Measurements from ENCODE around the gene EML6. TPM values are rescaled to one million over a fixed set of nuclear protein-coding genes. Genes with fewer than 3 reads are reported as not detected.

EML6 gene
- total and polyA plus RNA-seq, 7 donors, result 0.38 to 9.3 (median 2.5) TPM

DNA sequence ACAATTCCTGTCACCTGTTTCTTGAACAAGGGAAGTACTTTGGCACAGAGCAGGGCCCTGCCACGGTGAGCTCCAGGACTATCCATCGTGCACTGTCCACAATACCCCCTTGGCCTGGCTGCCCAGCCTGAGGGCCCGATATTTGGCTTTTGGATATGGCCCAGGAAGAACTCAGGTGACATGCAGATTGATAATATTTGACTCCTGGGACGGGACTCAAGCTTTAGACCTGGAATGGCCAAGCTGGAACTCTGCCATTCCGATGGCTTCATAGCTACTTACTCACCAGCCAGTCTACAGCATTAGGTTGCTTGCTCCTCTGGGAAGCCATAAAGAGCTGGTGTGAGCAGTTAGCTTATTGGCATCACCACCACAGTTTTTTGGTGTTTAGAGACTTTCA lies 26.6 kb downstream of the EML6 start:
- H3K27ac ChIP-seq, result no peak overlapping the region
- intact Hi-C loops (cut with DNase I), result no loop called here
- peaks cover 2% of the 10 kb centered on the region for H3K9me3 ChIP-seq
- no peaks in the 10 kb centered on the region for H3K4me1 ChIP-seq
- no peaks in the 10 kb centered on the region for H3K36me3 ChIP-seq (ENCODE audit: insufficient read depth in 1 of 2, low read depth in 1 of 2)
- no peaks in the 10 kb centered on the region for H3K27me3 ChIP-seq (ENCODE audit: insufficient read depth in 3 of 3, low read length in 2 of 3)
- H3K4me3 ChIP-seq, result no peak overlapping the region
- ATAC-seq (no peak), DNase-seq (no peak)
- WGBS, 3 donors, result 72 to 77% (median 74%) methylated on average over 5 of the region's 5 CpGs
- TF ChIP-seq, protein P1, sequence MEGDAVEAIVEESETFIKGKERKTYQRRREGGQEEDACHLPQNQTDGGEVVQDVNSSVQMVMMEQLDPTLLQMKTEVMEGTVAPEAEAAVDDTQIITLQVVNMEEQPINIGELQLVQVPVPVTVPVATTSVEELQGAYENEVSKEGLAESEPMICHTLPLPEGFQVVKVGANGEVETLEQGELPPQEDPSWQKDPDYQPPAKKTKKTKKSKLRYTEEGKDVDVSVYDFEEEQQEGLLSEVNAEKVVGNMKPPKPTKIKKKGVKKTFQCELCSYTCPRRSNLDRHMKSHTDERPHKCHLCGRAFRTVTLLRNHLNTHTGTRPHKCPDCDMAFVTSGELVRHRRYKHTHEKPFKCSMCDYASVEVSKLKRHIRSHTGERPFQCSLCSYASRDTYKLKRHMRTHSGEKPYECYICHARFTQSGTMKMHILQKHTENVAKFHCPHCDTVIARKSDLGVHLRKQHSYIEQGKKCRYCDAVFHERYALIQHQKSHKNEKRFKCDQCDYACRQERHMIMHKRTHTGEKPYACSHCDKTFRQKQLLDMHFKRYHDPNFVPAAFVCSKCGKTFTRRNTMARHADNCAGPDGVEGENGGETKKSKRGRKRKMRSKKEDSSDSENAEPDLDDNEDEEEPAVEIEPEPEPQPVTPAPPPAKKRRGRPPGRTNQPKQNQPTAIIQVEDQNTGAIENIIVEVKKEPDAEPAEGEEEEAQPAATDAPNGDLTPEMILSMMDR (IDR thresholded peaks at IDR 0.05), result no peak

- Histone ChIP-seq H3K27ac (no peak overlapping the region), H3K4me1 (peaks cover 5% of the 10 kb centered on the region), H3K9me3 (peaks cover 2% of the 10 kb centered on the region), H3K36me3 (ENCODE audit: insufficient read depth in 1 of 2, low read depth in 1 of 2) (no peaks in the 10 kb centered on the region), H3K4me3 (no peak overlapping the region), H3K27me3 (ENCODE audit: insufficient read depth in 3 of 3, low read length in 2 of 3) (no peaks in the 10 kb centered on the region)
- no peak for DNase-seq
- TF ChIP-seq, protein P1 (IDR thresholded peaks at IDR 0.05), result no peak
- intact Hi-C loops (cut with DNase I), result no loop called here
- ATAC-seq, result no peak
- 90 to 97% (median 95%) methylated on average over 1 of the region's 1 CpG for WGBS, 3 donors
Observed at GRCh38 chr2:54752439-54752838, 29.0 kb downstream of the EML6 start.

GRCh38 chr2:54755641-54756326 lies 32.3 kb downstream of the EML6 start:
- no peaks in the 10 kb centered on the region for H3K27me3 ChIP-seq (ENCODE audit: insufficient read depth in 3 of 3, low read length in 2 of 3)
- H3K27ac ChIP-seq, result no peak overlapping the region
- peaks cover 5% of the 10 kb centered on the region for H3K4me1 ChIP-seq
- WGBS, 3 donors, result 61 to 67% (median 67%) methylated on average over 9 of the region's 9 CpGs
- peaks cover 2% of the 10 kb centered on the region for H3K9me3 ChIP-seq
- no peak for ATAC-seq
- intact Hi-C loops (cut with DNase I), result no loop called here
- no peak for DNase-seq
- no peaks in the 10 kb centered on the region for H3K36me3 ChIP-seq (ENCODE audit: insufficient read depth in 1 of 2, low read depth in 1 of 2)
- no peak overlapping the region for H3K4me3 ChIP-seq
- TF ChIP-seq, protein P1 (IDR thresholded peaks at IDR 0.05), result no peak

GRCh38 chr2:54757500-54757899 lies 34.0 kb downstream of the EML6 start:
- 86 to 89% (median 87%) methylated on average over 4 of the region's 4 CpGs for WGBS, 3 donors
- ATAC-seq (no peak), DNase-seq (no peak)
- intact Hi-C loops (cut with DNase I), result no loop called here
- Histone ChIP-seq H3K4me3 (no peak overlapping the region), H3K27ac (no peak overlapping the region), H3K36me3 (ENCODE audit: insufficient read depth in 1 of 2, low read depth in 1 of 2) (no peaks in the 10 kb centered on the region), H3K4me1 (peaks cover 5% of the 10 kb centered on the region), H3K9me3 (peaks cover under 1% of the 10 kb centered on the region), H3K27me3 (ENCODE audit: insufficient read depth in 3 of 3, low read length in 2 of 3) (no peaks in the 10 kb centered on the region)
- TF ChIP-seq, protein P1 (IDR thresholded peaks at IDR 0.05), result no peak

- no peak overlapping the region for H3K4me3 ChIP-seq
- no peaks in the 10 kb centered on the region for H3K27me3 ChIP-seq (ENCODE audit: insufficient read depth in 3 of 3, low read length in 2 of 3)
- no peaks in the 10 kb centered on the region for H3K9me3 ChIP-seq
- intact Hi-C loops (cut with DNase I), result no loop called here
- WGBS, 3 donors, result 30 to 74% (median 60%) methylated on average over 1 of the region's 1 CpG
- TF ChIP-seq, protein P1 (IDR thresholded peaks at IDR 0.05), result no peak
- ATAC-seq (no peak), DNase-seq (no peak)
- H3K36me3 ChIP-seq (ENCODE audit: insufficient read depth in 1 of 2, low read depth in 1 of 2), result no peaks in the 10 kb centered on the region
- no peak overlapping the region for H3K27ac ChIP-seq
- H3K4me1 ChIP-seq, result peaks cover 5% of the 10 kb centered on the region
Observed at GRCh38 chr2:54758951-54759350, 35.5 kb downstream of the EML6 start.

Data from psoas muscle (tissue), 8 donors.